Activated CD8-positive, alpha-beta memory T cell treated with anti-CD3 and anti-CD28 coated beads for 24 hours (primary cell): ENCODE data around the gene ZFYVE28.
A peak's percentile ranks its signal among the peaks of the same experiment; 100 is the strongest.

ENCODE experiments used
- DNase-seq: peaks from one replicate; pipeline ENCODE4 v3.0.0-alpha.2; 2020

The ZFYVE28 gene

DNA sequence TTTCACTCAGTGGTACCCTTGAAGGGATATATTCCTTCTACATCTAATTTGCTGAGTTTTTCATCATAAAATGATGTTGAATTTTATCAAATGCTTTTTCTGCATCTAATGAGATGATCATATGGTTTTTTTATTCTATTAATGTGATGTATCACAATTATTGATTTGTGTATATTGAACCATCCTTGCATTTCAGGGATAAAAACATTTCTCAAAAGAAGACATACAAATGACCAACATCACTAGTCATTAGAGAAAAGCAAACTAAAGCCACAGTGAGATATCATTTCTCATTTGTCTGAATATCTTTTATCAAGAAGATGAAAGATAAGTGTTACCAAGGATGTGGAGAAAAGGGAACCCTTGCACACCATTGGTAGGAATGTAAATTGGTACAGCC is 90.9 kb downstream of the ZFYVE28 start:
- no peak for DNase-seq

DNA sequence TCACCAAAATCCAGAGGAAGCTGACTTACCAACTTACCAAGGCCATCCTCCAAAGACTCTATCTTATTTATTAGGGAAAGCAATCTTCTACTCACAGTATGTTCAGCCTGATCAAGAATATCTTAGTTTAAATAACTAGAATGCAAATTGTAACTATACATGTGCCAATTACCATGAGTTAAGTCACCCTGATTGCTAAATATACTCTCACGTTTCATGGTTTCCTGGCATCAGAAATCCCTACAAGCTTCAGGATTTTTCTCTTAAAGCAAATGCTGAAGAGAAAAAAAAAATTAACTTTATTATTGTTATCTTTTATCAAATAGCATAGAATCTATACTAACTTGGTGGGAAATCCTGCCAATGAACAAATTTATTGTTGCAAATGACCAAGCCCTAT is 93.6 kb downstream of the ZFYVE28 start:
- no peak for DNase-seq

DNA sequence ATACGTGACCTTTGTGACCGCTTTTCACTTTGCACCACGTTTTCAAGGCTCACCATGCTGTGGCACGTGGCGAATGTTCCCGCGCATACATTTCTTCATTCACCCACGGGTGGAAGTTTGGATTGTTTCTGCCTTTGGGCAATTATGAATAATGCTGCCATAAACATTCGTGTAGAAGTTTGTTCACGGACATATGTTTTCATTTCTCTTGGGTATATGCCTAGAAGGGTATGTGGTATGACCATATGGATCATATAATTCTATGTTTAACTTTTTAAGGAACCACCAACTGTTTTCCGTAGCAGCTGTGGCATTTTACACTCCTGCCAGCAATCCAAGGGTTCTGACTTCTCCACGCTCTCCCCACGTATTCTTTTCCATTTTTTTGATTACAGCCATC is 95.6 kb downstream of the ZFYVE28 start:
- no peak for DNase-seq

DNA sequence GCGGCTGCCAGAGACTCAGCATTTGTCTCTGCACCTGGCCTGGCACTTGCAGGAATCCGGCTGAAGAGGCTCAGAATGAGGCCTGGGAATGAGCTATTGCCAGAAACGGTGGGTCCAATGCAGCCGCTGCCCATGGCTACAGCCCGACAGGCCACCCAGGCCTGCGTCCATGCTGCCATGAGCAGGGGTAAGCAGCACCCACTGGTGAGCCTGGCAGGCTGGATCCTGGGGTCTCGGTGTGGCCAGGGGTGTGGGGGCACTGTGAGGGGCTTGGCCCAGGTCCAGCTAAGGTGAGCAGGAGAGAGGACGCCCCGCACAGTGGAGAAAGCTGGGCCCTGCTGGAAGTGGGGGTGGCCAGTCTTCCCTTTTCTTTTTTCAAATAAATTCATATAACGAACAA is 96.2 kb downstream of the ZFYVE28 start:
- no peak for DNase-seq

DNA sequence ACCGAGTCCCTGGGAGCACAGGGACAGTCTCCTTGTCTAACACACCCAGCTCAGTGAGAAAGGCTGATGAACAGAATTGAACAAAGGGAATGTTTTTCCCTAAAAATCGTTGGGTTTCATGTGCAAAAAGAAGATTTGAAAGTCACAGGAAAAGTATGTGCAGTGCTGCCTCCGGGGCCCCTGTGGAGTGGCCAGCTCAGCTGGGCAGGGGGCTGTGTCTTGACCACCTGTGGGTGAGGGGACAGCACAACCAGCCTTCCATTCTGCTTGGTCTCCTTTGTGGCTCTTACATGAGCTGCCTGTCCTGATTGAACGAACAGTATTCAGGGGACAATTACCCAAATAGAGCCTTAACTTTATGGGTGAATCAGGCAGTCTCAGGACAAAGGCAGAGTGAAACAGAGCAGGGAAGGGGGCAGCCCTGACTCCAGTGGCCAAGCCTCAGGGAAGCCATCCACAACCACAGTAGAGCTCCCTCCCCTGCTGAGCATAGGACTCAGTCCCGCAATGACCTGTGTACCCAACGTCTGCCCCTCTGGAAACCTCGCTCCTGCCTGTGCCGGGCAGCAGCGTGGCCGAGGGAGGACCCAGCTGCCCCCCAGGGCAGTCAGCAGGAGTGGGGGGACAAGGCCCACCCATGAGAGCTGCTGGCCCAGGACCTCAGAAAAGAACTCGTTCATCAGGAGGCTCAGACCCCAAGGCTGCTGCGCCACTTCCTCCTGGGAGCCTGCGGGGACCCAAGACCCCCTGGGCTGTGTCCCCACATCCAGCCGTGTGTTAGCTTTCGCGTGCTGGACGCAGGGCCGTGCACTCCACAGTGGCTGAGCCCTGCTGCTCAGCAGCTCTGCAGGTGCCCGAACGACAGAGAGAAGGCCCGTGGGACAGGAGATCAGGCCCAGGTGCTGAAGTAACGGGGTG is 96.9 kb downstream of the ZFYVE28 start:
- no peak for DNase-seq

GRCh38 chr4:2320746-2321145 is 97.7 kb downstream of the ZFYVE28 start:
- peak; percentile 33 for DNase-seq

DNA sequence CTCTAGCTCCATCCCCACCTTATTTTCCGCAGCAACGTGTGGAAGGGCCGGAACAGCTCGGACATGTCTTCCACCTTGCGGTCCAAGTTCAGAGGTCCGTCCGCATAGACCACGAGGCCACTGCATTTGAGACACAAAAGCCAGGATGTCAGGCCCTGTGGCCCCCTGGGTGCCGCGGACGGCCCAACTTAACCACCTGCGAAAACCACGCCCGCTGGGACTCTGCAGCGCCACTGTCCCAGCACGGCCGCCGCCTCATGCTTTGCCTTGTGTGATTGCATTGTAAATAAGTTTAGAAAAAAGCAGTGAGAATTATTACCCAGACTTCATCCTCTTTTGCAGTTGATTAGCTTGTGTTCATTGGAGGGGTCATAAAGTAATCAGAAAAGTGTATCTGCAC is 98.3 kb downstream of the ZFYVE28 start:
- peak; percentile 57 for DNase-seq

GRCh38 chr4:2318885-2319284 is 99.6 kb downstream of the ZFYVE28 start:
- DNase-seq = peak; percentile 28

DNA sequence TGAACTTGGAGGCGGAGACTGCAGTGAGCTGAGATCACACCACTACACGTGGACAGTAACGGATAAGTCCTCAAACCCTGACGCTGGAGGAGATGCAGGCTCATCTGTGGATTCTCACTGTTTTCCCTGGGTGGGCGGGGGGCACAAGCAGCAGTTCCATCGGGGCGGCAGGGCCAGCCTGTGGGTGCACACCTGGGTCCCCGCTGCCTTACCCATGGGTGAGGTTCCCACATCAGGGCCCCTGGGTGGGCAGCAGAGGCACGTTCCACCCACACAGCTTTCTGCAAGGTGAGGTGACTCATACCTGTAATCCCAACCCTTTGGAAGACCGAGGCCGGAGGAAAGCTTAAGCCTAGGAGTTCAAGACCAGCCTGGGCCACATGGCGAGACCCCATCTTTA is 100.0 kb downstream of the ZFYVE28 start:
- peak; percentile 32 for DNase-seq

DNA sequence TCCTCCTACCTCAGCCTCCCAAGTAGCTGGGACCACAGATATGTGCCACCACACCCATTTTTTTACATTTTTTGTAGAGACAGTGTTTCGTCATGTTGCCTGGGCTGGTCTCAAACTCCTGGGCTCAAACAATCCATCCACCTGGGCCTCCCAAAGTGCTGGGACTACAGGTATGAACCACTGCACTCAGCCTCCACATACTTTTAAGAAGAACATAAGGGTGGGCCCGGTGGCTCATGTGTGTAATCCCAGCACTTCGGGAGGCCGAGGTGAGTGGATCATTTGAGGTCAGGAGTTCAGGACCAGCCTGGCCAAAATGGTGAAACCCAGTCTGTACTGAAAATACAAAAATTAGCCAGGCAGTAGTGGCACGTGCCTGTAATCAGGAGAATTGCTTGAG is 105.1 kb downstream of the ZFYVE28 start:
- no peak for DNase-seq

GRCh38 chr4:2306773-2307410 is 111.6 kb downstream of the ZFYVE28 start:
- DNase-seq = no peak

DNA sequence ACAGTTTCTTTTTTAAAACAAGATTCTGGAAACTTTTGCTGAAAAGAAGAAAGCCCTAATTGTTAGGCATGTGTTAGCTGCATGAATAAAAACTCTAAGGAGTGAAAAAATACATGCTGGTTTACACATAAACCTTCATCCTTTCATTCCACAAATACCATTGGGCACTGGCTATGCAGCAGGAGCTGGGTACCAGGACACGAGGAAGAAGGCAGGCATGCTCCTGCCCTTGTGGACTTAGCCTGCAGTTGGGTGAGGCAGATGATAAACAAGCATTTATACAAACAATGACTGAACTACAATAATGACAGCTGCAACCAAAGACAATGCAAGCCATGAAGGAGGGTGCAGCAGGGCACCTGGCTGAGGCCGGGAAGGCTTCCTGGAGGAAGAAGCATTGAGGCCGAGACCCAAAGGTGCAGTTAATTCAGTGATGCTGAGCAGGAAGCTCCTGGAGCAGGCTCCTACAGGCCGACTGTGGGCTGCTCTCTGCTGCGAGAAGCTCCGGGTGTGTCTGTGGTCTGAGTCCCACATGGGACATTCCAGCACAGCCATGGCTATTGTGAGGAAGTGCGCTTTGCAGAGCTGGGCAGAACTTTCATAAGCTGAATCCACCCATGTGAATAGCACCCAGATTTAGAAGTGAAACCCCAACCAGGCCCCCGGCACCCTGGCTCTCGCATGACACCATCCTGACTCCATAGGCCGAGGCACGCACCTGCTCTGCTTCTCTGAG is 112.5 kb downstream of the ZFYVE28 start:
- DNase-seq = no peak

GRCh38 chr4:2304877-2305561 is 113.4 kb downstream of the ZFYVE28 start:
- DNase-seq = no peak

DNA sequence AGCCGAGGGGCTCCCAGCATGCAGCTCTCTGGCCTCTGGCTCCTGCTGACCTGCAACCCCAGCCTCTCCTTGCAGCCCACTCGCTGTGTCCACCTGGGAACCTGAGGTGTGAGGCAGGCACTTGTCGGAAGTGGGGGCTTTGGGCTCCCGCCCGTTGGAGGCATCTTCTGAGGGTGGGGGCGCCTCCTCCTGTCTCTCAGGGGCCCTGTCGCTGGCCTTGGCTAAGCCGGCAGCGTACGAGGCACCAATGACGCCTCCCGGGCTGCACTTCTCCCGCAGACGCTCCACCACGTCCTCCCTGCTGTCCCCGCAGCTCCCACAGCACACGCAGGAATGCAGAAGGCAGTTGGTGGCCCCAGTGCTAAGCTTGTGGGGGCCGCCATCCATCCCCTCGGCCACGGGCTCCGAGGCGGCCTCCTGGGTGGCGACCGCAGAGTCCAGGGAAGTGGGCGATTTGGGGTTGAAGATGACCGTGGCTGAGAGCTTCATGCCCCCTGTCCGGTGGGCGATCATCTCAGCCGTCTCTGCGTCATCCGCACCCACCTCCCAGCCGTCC is 114.0 kb downstream of the ZFYVE28 start:
- DNase-seq = no peak

DNA sequence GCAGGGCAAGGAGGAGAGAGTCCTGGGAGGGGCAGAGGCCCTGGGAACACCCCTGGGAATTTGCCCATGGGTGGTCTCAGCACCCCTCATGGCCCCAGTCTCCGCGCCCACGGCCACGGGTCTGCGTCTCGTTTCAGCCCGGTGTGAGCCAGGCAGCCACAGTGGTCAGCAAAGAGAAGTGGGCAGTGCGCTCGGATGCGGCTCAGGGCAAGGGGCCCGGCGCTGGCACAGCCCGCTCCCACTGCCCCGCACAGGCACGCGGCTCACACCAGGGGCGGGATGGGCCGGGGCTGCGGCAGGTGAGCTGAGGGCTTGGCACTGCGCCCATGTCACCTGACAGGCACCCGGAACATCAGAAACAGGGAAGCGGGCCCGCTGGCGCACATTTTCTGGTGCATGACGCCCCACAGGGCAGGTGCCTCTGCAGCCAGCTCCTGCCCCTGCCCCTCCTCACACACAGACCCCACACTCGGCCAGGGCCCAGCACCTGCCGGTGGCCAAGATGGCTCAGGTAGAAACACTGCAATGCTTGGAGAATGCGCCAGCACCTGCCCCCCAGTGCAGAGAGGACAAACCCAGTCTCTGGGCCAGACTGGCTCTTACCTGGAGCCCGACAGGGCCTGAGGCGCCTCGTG is 114.6 kb downstream of the ZFYVE28 start:
- no peak for DNase-seq

DNA sequence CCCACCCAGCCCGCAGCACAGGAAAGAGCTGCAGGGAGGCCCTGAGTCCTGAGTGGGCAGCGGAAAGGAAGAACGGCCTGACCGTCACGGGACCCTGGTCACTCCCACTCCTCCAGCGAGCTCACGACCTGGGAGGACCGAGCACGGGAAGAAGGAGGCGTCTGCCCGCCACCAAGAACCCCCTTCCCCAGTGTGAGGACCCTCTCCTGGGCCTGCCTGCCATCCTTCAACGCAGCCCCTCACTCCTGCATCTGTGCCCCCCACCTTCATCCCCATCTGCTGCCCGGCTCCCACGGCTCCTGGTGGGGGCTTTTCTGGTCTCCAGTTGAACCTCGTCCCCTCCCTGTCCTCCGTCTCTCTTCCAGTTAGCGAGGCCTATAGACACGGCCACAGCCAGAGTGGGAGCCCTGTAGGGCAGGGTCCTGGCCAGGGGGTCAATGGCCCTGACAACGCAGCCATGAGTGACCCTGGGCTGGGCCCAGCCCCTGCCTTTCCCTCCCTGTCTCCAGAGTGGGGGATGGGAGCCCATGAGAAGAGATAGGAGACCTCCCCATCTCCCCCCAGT is 115.2 kb downstream of the ZFYVE28 start:
- DNase-seq = no peak

DNA sequence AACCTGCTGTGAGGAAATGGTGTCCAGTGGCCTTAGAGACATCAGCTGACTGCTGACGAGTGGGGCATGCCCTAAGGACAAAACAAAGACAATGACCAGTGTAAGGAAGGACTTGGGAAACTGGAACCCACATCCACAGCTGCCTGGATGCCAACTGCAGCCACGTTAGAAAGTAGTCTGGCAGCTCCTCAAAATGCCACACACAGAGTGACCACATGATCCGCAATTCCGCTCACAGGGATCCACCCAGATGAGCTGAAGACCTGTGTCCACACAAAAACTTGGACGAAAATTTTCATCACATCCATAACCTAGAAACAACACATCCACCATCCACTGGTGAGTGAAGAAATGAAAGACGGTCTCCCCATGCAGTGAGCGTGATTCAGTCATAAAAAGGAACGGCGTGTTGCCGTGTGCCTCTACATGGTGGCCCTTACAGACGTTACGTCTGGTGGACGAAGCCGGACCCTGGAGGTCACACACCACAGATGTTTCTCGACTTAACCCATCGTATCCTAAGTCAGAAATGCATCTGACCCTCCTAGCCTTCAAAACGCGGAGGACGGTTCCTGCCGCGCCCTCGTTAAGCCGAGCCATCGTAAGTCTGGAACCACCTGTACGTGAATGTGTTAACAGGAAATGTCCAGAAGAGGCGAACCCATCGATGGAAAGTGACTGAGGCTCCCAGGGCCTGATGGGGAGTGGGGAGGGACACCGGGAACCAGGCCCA is 115.9 kb downstream of the ZFYVE28 start:
- DNase-seq = no peak

DNA sequence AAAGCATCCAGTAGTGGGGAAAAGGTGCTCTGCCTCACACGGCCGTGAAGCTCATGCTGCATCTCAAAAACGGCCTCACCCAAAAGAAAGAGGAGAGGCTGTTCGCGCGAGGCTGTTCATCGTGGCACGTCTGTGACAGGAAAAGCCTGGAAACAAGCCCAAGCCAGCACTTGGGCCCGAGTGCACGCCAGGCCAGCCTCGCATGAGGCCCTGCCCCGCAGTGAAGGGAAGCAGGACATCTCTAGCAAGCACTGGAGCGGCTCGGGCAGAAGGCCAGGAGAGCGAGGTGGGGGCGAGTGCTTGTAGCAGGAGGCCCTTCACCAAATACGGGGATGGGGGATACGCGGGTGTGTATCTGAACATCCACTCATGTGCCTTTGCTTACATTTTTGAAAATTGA is 116.6 kb downstream of the ZFYVE28 start:
- no peak for DNase-seq

- DNase-seq = no peak
Observed at GRCh38 chr4:2301225-2301642, 117.2 kb downstream of the ZFYVE28 start.

DNA sequence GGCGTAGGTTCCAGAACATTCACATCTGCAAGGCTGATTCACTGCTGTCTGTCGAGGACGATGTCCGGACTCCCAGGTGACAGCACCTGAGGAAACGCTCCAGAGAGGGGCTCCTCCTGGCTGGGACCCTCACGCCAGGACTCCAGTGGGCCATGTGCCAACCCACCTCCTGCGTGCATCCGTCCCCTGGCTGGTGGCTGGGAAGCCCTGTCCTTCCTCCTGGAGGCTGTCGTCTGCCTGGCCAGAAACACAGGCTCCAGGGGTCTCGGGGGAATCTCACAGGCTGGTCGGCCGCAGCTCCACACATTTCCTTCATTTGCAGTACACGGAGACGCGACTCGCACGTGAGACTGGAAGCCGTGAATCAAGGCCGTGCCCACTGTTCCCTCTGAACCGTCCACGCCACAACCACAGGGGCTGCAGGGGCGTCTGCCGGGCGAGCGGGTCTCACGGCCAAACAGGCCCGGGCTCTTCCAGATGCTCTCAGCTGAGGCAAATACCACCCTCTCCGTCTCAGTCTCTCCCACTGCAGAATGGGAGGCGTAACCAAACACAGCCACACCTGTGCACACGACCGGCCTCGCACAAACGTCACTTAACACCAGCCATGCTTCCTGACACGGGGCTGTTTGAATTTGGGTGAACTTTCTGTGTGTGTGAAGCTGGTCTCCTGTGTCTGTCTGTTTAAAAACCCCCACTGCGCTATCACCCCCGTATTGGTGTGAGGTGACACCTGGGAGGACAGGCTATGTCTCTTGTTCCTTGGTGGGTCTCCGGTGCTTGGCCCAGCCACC is 117.8 kb downstream of the ZFYVE28 start:
- peak; percentile 33 for DNase-seq
